DND-41 (cell line): ENCODE results near the gene NRL.

Experiments
- ATAC-seq: fragments of 200-7000 bp; cut with Tn5 transposase; 3 replicates; pipeline ENCODE4 v1.9.1; 2021; ENCODE audit warnings: low read depth; ENCODE audit not compliant: insufficient read depth
- DNase-seq: peaks from one replicate; pipeline ENCODE4 v3.0.0-alpha.2; 2020
- H2AFZ ChIP-seq: 2 replicates; pipeline ENCODE4 v1.6.0; 2012; ENCODE audit warnings: low read depth, low read length
- H3K27ac ChIP-seq: 2 replicates; pipeline ENCODE4 v1.5.1; 2012; ENCODE audit warnings: low read length, inconsistent platforms
- H3K27me3 ChIP-seq: fragments of 200-600 bp; sonication (generic); 2 replicates; pipeline ENCODE4 v1.6.0; 2012; ENCODE audit warnings: low read length, mild to moderate bottlenecking, inconsistent platforms; ENCODE audit not compliant: insufficient read depth, poor library complexity
- H3K36me3 ChIP-seq: 2 replicates; pipeline ENCODE4 v1.5.1; 2012; ENCODE audit warnings: low read length, inconsistent platforms; ENCODE audit not compliant: insufficient read depth
- H3K4me1 ChIP-seq: 2 replicates; pipeline ENCODE4 v1.5.1; 2012; ENCODE audit warnings: mild to moderate bottlenecking, low read length; ENCODE audit not compliant: insufficient read depth
- H3K4me2 ChIP-seq: 2 replicates; pipeline ENCODE4 v1.6.0; 2012; ENCODE audit warnings: mild to moderate bottlenecking, moderate library complexity, low read length, inconsistent platforms; ENCODE audit not compliant: insufficient read depth
- H3K4me3 ChIP-seq, 2 experiments: fragments of 200-600 bp in 1 of 2; shearing (Covaris generic) in 1 of 2; 2 replicates each; pipeline ENCODE4 v1.5.1; 2012 to 2016; ENCODE audit warnings: inconsistent platforms in 2 of 2, low read length in 2 of 2, mild to moderate bottlenecking in 2 of 2, low read depth in 1 of 2, moderate library complexity in 1 of 2
- H3K79me2 ChIP-seq: 2 replicates; pipeline ENCODE4 v1.6.0; 2012; ENCODE audit warnings: low read length, inconsistent platforms; ENCODE audit not compliant: insufficient read depth
- H3K9ac ChIP-seq: 2 replicates; pipeline ENCODE4 v1.6.0; 2012; ENCODE audit warnings: low read depth, mild to moderate bottlenecking, inconsistent platforms, low read length, moderate library complexity
- H3K9me3 ChIP-seq: 2 replicates; pipeline ENCODE4 v1.5.1; 2012; ENCODE audit warnings: low read length, moderate library complexity, mild to moderate bottlenecking, inconsistent platforms; ENCODE audit not compliant: insufficient read depth, severe bottlenecking
- H4K20me1 ChIP-seq: 2 replicates; pipeline ENCODE4 v1.6.0; 2012; ENCODE audit warnings: low read length; ENCODE audit not compliant: insufficient read depth
- CTCF ChIP-seq: IDR thresholded peaks from 2 replicates; pipeline ENCODE4 v1.5.1; 2012; ENCODE audit warnings: borderline replicate concordance, low read length, moderate library complexity, mild to moderate bottlenecking; ENCODE audit not compliant: poor library complexity, severe bottlenecking; ENCODE audit errors: extremely low read depth
- EZH2 ChIP-seq: IDR thresholded peaks from 3 replicates; pipeline ENCODE4 v1.6.1; 2012; ENCODE audit warnings: borderline replicate concordance, low read depth, mild to moderate bottlenecking, moderate library complexity, low read length, inconsistent platforms; ENCODE audit not compliant: severe bottlenecking

NRL gene

GRCh38 chr14:24080888-24081738 lies 33.6 kb downstream of the NRL start:
- H3K36me3 ChIP-seq, result no peaks in the 10 kb centered on the region
- TF ChIP-seq EZH2, result peak; percentile 88
- TF ChIP-seq CTCF, result peak; percentile 30
- DNase-seq, result peak; percentile 72

GRCh38 chr14:24080142-24080530 lies 34.6 kb downstream of the NRL start:
- no peak overlapping the region for H3K9ac ChIP-seq
- ATAC-seq (no peak), DNase-seq (no peak)
- H3K27ac ChIP-seq, result no peak overlapping the region
- H3K4me2 ChIP-seq, result peak overlapping the region; percentile 79
- TF ChIP-seq CTCF, result no peak
- TF ChIP-seq EZH2, result no peak
- peaks cover 15% of the 10 kb centered on the region for H3K4me1 ChIP-seq
- H3K36me3 ChIP-seq, result no peaks in the 10 kb centered on the region
- H4K20me1 ChIP-seq, result peaks cover 20% of the 10 kb centered on the region
- H3K27me3 ChIP-seq, result peaks cover 31% of the 10 kb centered on the region
- H2AFZ ChIP-seq, result no peak overlapping the region
- no peak overlapping the region for H3K4me3 ChIP-seq
- no peaks in the 10 kb centered on the region for H3K79me2 ChIP-seq
- H3K9me3 ChIP-seq, result no peaks in the 10 kb centered on the region

More at GRCh38 chr14:24080888-24081738, 33.6 kb downstream of the NRL start:
- Histone ChIP-seq H3K4me2 (peak overlapping the region; percentile 79), H4K20me1 (peaks cover 14% of the 10 kb centered on the region), H3K79me2 (no peaks in the 10 kb centered on the region), H3K4me3 (peak overlapping the region in 1 of 2 experiments; percentile 54; a peak in 2 of 4 replicates), H3K9ac (peak overlapping the region; percentile 44; the same call in 1 of the 2 replicates), H3K9me3 (no peaks in the 10 kb centered on the region), H3K27me3 (peaks cover 31% of the 10 kb centered on the region), H2AFZ (peak overlapping the region; percentile 56), H3K27ac (no peak overlapping the region), H3K4me1 (peaks cover 15% of the 10 kb centered on the region)
- ATAC-seq, result peak; percentile 89

GRCh38 chr14:24079491-24080141 lies 35.1 kb downstream of the NRL start:
- Histone ChIP-seq H3K9ac (no peak overlapping the region), H3K27me3 (peaks cover 31% of the 10 kb centered on the region), H3K36me3 (no peaks in the 10 kb centered on the region), H3K4me2 (no peak overlapping the region), H2AFZ (no peak overlapping the region), H3K4me3 (no peak overlapping the region), H3K9me3 (no peaks in the 10 kb centered on the region), H3K4me1 (peaks cover 15% of the 10 kb centered on the region), H3K27ac (no peak overlapping the region), H4K20me1 (peaks cover 20% of the 10 kb centered on the region), H3K79me2 (no peaks in the 10 kb centered on the region)
- DNase-seq, result no peak
- TF ChIP-seq EZH2 (no peak), CTCF (no peak)
- ATAC-seq, result no peak
